BE2C (cell line): ENCODE results near the gene AMBRA1.
A peak's percentile ranks its signal among the peaks of the same experiment; 100 is the strongest.

Experiments used
- DNase-seq: peaks from one replicate; pipeline ENCODE4 v3.0.0-alpha.2; 2020
- H3K27me3 ChIP-seq: fragments of 250-450 bp; sonication (Bioruptor Pico); 2 replicates; pipeline ENCODE4 v1.5.1; 2020; ENCODE audit warnings: mild to moderate bottlenecking
- H3K36me3 ChIP-seq: fragments of 250-450 bp; sonication (Bioruptor Pico); 2 replicates; pipeline ENCODE4 v1.5.1; 2020; ENCODE audit warnings: mild to moderate bottlenecking
- H3K4me1 ChIP-seq: fragments of 250-450 bp; sonication (Bioruptor Pico); 2 replicates; pipeline ENCODE4 v1.5.1; 2020
- H3K4me3 ChIP-seq: 2 replicates; pipeline ENCODE4 v1.5.1; 2011; ENCODE audit warnings: low read depth, low read length
- H3K9me3 ChIP-seq: fragments of 250-450 bp; sonication (Bioruptor Pico); 2 replicates; pipeline ENCODE4 v1.5.1; 2020
- CTCF ChIP-seq: IDR thresholded peaks from 2 replicates; pipeline ENCODE4 v1.5.1; 2012; ENCODE audit warnings: mild to moderate bottlenecking, low read depth, low read length

AMBRA1 gene

GRCh38 chr11:46543564-46543963 is 50.3 kb downstream of the AMBRA1 start:
- Histone ChIP-seq H3K9me3 (no peaks in the 10 kb centered on the region), H3K36me3 (no peaks in the 10 kb centered on the region), H3K4me1 (no peaks in the 10 kb centered on the region), H3K4me3 (no peak overlapping the region), H3K27me3 (no peaks in the 10 kb centered on the region)
- no peak for DNase-seq
- TF ChIP-seq CTCF, result no peak

DNA sequence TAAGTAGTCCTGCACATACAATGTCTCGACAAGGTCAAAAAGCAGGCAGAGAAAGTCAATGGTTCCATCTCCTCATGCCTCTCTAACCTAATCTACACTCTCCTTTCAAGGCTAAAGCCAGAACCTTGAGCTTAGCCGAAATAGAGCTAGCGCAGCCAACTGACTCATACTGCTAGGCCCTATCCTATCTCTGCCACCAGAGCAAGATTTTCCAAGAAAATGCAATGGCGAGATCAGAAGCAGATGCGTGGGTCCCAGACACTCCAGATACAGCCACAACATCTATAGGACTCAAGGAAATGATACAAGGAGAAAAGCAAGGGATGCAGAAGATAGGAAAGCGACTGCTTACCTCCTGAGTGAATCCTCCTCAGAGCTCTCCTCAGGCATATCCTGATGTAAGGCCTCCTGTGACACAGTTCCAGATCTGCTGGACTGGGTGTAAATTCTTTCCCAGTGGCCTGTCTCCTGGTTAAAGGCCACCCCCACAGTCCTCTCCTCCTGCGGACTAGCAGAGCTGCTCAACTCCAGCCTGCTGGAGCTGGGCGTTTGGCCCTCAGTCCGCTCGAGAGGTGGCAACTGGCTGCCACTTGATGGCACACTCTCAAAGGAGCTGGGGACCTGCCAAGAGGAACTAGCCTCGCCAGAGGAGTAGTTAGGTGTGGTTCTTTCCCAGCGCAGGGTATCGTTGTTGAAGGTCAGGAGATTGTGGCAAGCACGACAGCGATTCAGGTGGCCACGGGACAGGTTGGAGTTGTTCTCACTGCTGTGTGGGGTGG is 52.0 kb downstream of the AMBRA1 start:
- no peaks in the 10 kb centered on the region for H3K4me1 ChIP-seq
- TF ChIP-seq CTCF, result no peak
- no peaks in the 10 kb centered on the region for H3K27me3 ChIP-seq
- H3K4me3 ChIP-seq, result no peak overlapping the region
- DNase-seq, result no peak
- no peaks in the 10 kb centered on the region for H3K9me3 ChIP-seq
- no peaks in the 10 kb centered on the region for H3K36me3 ChIP-seq

DNA sequence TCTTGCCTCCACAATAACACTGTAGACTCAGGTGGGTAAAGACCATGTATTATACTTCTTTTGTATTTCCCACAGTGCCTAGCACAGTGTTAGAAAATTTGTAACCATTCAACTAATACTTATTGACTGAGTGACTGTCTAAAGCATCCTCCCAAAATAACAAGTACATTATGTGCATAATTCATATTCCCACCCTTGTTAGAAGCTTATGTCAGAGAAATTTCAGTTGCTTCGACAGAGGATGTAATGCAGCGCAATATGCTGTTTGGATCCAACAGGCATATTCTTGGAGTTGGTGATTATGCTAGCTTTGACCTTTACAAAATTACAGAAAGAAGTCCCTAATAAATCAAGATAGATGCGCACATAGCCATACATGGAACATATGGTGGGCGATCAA is 53.0 kb downstream of the AMBRA1 start:
- DNase-seq, result no peak
- no peak for TF ChIP-seq CTCF
- Histone ChIP-seq H3K9me3 (no peaks in the 10 kb centered on the region), H3K36me3 (no peaks in the 10 kb centered on the region), H3K4me1 (no peaks in the 10 kb centered on the region), H3K4me3 (no peak overlapping the region), H3K27me3 (no peaks in the 10 kb centered on the region)

- H3K4me3 ChIP-seq, result no peak overlapping the region
- H3K27me3 ChIP-seq, result no peaks in the 10 kb centered on the region
- TF ChIP-seq CTCF, result peak; percentile 88
- H3K9me3 ChIP-seq, result no peaks in the 10 kb centered on the region
- no peaks in the 10 kb centered on the region for H3K4me1 ChIP-seq
- peak; percentile 61 for DNase-seq
- H3K36me3 ChIP-seq, result no peaks in the 10 kb centered on the region
These were observed 56.1 kb downstream of the AMBRA1 start for GRCh38 chr11:46537537-46538295.

- Histone ChIP-seq H3K4me1 (no peaks in the 10 kb centered on the region), H3K9me3 (no peaks in the 10 kb centered on the region), H3K27me3 (no peaks in the 10 kb centered on the region), H3K36me3 (no peaks in the 10 kb centered on the region), H3K4me3 (no peak overlapping the region)
- no peak for DNase-seq
- peak; percentile 41 for TF ChIP-seq CTCF
These were observed 56.7 kb downstream of the AMBRA1 start for GRCh38 chr11:46537121-46537520.

GRCh38 chr11:46535688-46536087 is 58.1 kb downstream of the AMBRA1 start:
- Histone ChIP-seq H3K9me3 (no peaks in the 10 kb centered on the region), H3K27me3 (no peaks in the 10 kb centered on the region), H3K36me3 (no peaks in the 10 kb centered on the region), H3K4me3 (no peak overlapping the region), H3K4me1 (no peaks in the 10 kb centered on the region)
- no peak for TF ChIP-seq CTCF
- DNase-seq, result no peak
